ENCODE data around the gene APCDD1.
"Not testable (repeated sequence)": the region's sequence is repeated elsewhere in the genome, so short reads cannot be mapped to it uniquely, and the experiment has no call there.

APCDD1 gene

GRCh38 chr18:10536280-10536679 is 81.8 kb downstream of the APCDD1 start:
- H3K4me3 ChIP-seq (ENCODE audit: low read length): no peak overlapping the region
- peak; percentile 58 for DNase-seq (ENCODE audit: low read depth)
- TF ChIP-seq CTCF (IDR thresholded peaks at IDR 0.05; ENCODE audit: insufficient read depth, low read depth, low read length, missing control alignments): no peak

- DNase-seq (ENCODE audit: low read depth): no peak
- no peak overlapping the region for H3K4me3 ChIP-seq (ENCODE audit: low read length)
- TF ChIP-seq CTCF (IDR thresholded peaks at IDR 0.05; ENCODE audit: insufficient read depth, low read depth, low read length, missing control alignments): no peak
Observed at GRCh38 chr18:10537765-10538164, 83.3 kb downstream of the APCDD1 start.

GRCh38 chr18:10539124-10539523 is 84.7 kb downstream of the APCDD1 start:
- DNase-seq (ENCODE audit: low read depth); H3K4me3 ChIP-seq (ENCODE audit: low read length): not testable (repeated sequence)
